Thyroid gland (tissue), 4 donors: ENCODE results near the gene CLPX. TPM values are rescaled to one million over a fixed set of nuclear protein-coding genes. Genes with fewer than 3 reads are reported as not detected.
"Not testable (repeated sequence)": the region's sequence is repeated elsewhere in the genome, so short reads cannot be mapped to it uniquely, and the experiment has no call there.

Experiments used
- DNase-seq, 2 donors: peaks; one replicate each; pipeline ENCODE4 v3.0.0-alpha.2; 2019
- H3K27ac ChIP-seq, 3 donors: fragments of 200-600 bp; sonication (generic); 1 replicate in 2 of 3; 2 replicates in 1 of 3; pipeline ENCODE4 v1.5.1; 2016 to 2019; ENCODE audit warnings: mild to moderate bottlenecking in 1 of 3, moderate library complexity in 1 of 3
- H3K27me3 ChIP-seq: fragments of 200-600 bp; sonication (generic); one replicate; pipeline ENCODE4 v1.5.1; 2019
- H3K36me3 ChIP-seq, 2 donors: fragments of 200-600 bp; sonication (generic); one replicate each; pipeline ENCODE4 v1.5.1; 2016 to 2019
- H3K4me1 ChIP-seq, 2 donors: fragments of 200-600 bp; sonication (generic); one replicate each; pipeline ENCODE4 v1.5.1; 2017 to 2019
- H3K4me3 ChIP-seq, 3 donors: fragments of 200-600 bp; sonication (generic); replicated peaks in 1 of 3; 1 replicate in 2 of 3; 2 replicates in 1 of 3; pipeline ENCODE4 v1.5.1; 2016; ENCODE audit warnings: mild to moderate bottlenecking in 1 of 3
- H3K9me3 ChIP-seq: fragments of 200-600 bp; sonication (generic); one replicate; pipeline ENCODE4 v1.5.1; 2017
- CTCF ChIP-seq, 6 experiments: fragments of 200-600 bp in 3 of 6; fragments of 450-650 bp in 3 of 6; sonication (generic) in 3 of 6; IDR thresholded peaks; one replicate each; pipeline ENCODE4 v1.5.1; 2016 to 2019; ENCODE audit warnings: antibody characterized with exemption in 6 of 6, mild to moderate bottlenecking in 2 of 6, inconsistent platforms in 1 of 6, moderate library complexity in 1 of 6
- POLR2A ChIP-seq, 2 donors: fragments of 450-650 bp; IDR thresholded peaks; one replicate each; pipeline ENCODE4 v1.6.1; 2017; ENCODE audit warnings: antibody characterized with exemption in 2 of 2, mild to moderate bottlenecking in 2 of 2, moderate library complexity in 1 of 2
- WGBS, 2 donors: methylation state at CpG; one replicate each; pipeline ENCODE4 v1.1.5; 2017; 5-methylcytosine and 5-hydroxymethylcytosine counted together
- intact Hi-C: fragments of 100-400 bp; cut with DNase I; formaldehyde crosslinking; loops from one replicate; pipeline ENCODE4 v1.15.1; 2023
- total RNA-seq, 4 donors: library from RNA; depleted of rRNA; stranded (reverse); fragments of >200 nt; gene quantifications; one replicate each; pipeline ENCODE4 v1.2.3, GENCODE V29; 2016

The CLPX gene
- total RNA-seq, 4 donors from 2014 or later: 37.9 to 57.5 (median 46.4) TPM

- no peak for TF ChIP-seq POLR2A (IDR thresholded peaks at IDR 0.05)
- no peak for TF ChIP-seq CTCF (IDR thresholded peaks at IDR 0.05)
- no peaks in the 10 kb centered on the region for H3K9me3 ChIP-seq
- no peak overlapping the region for H3K4me3 ChIP-seq
- intact Hi-C loops: no loop called here
- no peak overlapping the region for H3K27ac ChIP-seq
- no peak for DNase-seq
- H3K27me3 ChIP-seq: no peaks in the 10 kb centered on the region
- H3K4me1 ChIP-seq: no peaks in the 10 kb centered on the region
- peaks cover 43 to 56% of the 10 kb centered on the region in 2 donors for H3K36me3 ChIP-seq
- 83 to 86% methylated on average over 5 of the region's 5 CpGs for WGBS, 2 donors
These were observed 28.4 kb downstream of the CLPX start for GRCh38 chr15:65156692-65157091.

GRCh38 chr15:65154720-65155119 is 30.4 kb downstream of the CLPX start:
- peaks cover 45 to 71% of the 10 kb centered on the region in 2 donors for H3K36me3 ChIP-seq
- DNase-seq: no peak
- no peaks in the 10 kb centered on the region for H3K27me3 ChIP-seq
- H3K4me3 ChIP-seq: no peak overlapping the region
- H3K4me1 ChIP-seq: no peaks in the 10 kb centered on the region
- TF ChIP-seq POLR2A (IDR thresholded peaks at IDR 0.05) (no peak), CTCF (IDR thresholded peaks at IDR 0.05) (no peak)
- intact Hi-C loops: no loop called here
- H3K9me3 ChIP-seq: no peaks in the 10 kb centered on the region
- 94 to 96% methylated on average over 6 of the region's 6 CpGs for WGBS, 2 donors
- no peak overlapping the region for H3K27ac ChIP-seq

GRCh38 chr15:65147902-65148301 is 37.2 kb downstream of the CLPX start:
- no peaks in the 10 kb centered on the region for H3K4me1 ChIP-seq
- H3K36me3 ChIP-seq: peaks cover 10 to 38% of the 10 kb centered on the region in 2 donors
- H3K9me3 ChIP-seq: no peaks in the 10 kb centered on the region
- intact Hi-C loops: no loop called here
- TF ChIP-seq POLR2A (IDR thresholded peaks at IDR 0.05) (no peak), CTCF (IDR thresholded peaks at IDR 0.05) (no peak)
- H3K27ac ChIP-seq: no peak overlapping the region
- no peaks in the 10 kb centered on the region for H3K27me3 ChIP-seq
- 93 to 95% methylated on average over 3 of the region's 3 CpGs for WGBS, 2 donors
- H3K4me3 ChIP-seq: no peak overlapping the region
- DNase-seq: no peak

- intact Hi-C loops: no loop called here
- H3K4me3 ChIP-seq: no peak overlapping the region
- TF ChIP-seq POLR2A (IDR thresholded peaks at IDR 0.05) (no peak), CTCF (IDR thresholded peaks at IDR 0.05) (no peak)
- no peaks in the 10 kb centered on the region for H3K9me3 ChIP-seq
- DNase-seq: no peak
- peaks cover 10 to 24% of the 10 kb centered on the region in 2 donors for H3K36me3 ChIP-seq
- 90 to 92% methylated on average over 4 of the region's 4 CpGs for WGBS, 2 donors
- no peaks in the 10 kb centered on the region for H3K4me1 ChIP-seq
- no peak overlapping the region for H3K27ac ChIP-seq
- no peaks in the 10 kb centered on the region for H3K27me3 ChIP-seq
These were observed 38.7 kb downstream of the CLPX start for GRCh38 chr15:65146438-65146837.

- DNase-seq, H3K4me3 ChIP-seq, H3K4me1 ChIP-seq, H3K27me3 ChIP-seq, H3K36me3 ChIP-seq, H3K27ac ChIP-seq, H3K9me3 ChIP-seq, intact Hi-C loops: not testable (repeated sequence)
- WGBS, 2 donors: 90 to 93% methylated on average over 6 of the region's 6 CpGs
These were observed 46.5 kb downstream of the CLPX start for GRCh38 chr15:65138631-65139030.

- H3K4me3 ChIP-seq, DNase-seq, H3K4me1 ChIP-seq, H3K9me3 ChIP-seq, H3K36me3 ChIP-seq, H3K27ac ChIP-seq, H3K27me3 ChIP-seq, intact Hi-C loops: not testable (repeated sequence)
- WGBS, 2 donors: 95 to 99% methylated on average over 4 of the region's 4 CpGs
These were observed 47.2 kb downstream of the CLPX start for GRCh38 chr15:65137893-65138292.

- H3K36me3 ChIP-seq, intact Hi-C loops, DNase-seq, H3K27me3 ChIP-seq, H3K27ac ChIP-seq, H3K9me3 ChIP-seq, H3K4me3 ChIP-seq: not testable (repeated sequence)
- H3K4me1 ChIP-seq: peaks cover 8 to 13% of the 10 kb centered on the region in 2 donors
- 92 to 95% methylated on average over 3 to 7 of the region's 7 CpGs for WGBS, 2 donors
These were observed 48.1 kb downstream of the CLPX start for GRCh38 chr15:65137089-65137488.
